Measurements from ENCODE around the gene ANKMY1.

ANKMY1 gene, protein sequence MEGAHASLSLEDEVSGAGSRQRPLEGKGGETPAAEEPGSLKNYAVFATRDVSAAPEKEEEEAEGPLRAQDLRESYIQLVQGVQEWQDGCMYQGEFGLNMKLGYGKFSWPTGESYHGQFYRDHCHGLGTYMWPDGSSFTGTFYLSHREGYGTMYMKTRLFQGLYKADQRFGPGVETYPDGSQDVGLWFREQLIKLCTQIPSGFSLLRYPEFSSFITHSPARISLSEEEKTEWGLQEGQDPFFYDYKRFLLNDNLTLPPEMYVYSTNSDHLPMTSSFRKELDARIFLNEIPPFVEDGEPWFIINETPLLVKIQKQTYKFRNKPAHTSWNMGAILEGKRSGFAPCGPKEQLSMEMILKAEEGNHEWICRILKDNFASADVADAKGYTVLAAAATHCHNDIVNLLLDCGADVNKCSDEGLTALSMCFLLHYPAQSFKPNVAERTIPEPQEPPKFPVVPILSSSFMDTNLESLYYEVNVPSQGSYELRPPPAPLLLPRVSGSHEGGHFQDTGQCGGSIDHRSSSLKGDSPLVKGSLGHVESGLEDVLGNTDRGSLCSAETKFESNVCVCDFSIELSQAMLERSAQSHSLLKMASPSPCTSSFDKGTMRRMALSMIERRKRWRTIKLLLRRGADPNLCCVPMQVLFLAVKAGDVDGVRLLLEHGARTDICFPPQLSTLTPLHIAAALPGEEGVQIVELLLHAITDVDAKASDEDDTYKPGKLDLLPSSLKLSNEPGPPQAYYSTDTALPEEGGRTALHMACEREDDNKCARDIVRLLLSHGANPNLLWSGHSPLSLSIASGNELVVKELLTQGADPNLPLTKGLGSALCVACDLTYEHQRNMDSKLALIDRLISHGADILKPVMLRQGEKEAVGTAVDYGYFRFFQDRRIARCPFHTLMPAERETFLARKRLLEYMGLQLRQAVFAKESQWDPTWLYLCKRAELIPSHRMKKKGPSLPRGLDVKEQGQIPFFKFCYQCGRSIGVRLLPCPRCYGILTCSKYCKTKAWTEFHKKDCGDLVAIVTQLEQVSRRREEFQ

DNA sequence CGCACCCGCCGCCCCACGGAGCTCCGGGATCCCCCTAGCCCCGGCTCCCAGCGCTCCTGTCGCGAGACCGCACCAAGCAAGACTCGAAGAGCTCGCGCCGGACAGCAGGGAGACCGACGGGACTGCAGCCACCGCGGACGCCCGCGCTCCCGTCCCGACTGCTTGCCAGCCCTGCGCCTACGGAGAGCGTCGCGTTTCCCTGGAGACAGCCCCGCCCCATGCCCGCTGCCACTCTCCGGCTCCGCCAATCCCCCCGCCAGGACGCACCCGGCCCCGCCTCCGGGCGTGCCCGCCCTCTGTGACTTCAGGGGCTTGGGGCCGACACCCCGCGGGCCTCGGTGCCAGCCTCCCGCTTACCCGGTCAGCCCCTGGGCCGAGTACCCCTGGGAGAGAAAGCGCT lies at the start of gene ANKMY1:
ANKMY1 (minus strand) TSS at position 181 of the 400 bp plus-strand sequence. CDS start 653 bp downstream, outside the sequence.
- ATAC-seq = peak; percentile 63
- TF ChIP-seq, protein P1, sequence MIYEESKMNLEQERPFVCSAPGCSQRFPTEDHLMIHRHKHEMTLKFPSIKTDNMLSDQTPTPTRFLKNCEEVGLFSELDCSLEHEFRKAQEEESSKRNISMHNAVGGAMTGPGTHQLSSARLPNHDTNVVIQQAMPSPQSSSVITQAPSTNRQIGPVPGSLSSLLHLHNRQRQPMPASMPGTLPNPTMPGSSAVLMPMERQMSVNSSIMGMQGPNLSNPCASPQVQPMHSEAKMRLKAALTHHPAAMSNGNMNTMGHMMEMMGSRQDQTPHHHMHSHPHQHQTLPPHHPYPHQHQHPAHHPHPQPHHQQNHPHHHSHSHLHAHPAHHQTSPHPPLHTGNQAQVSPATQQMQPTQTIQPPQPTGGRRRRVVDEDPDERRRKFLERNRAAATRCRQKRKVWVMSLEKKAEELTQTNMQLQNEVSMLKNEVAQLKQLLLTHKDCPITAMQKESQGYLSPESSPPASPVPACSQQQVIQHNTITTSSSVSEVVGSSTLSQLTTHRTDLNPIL (CRISPR knock-in tag; IDR thresholded peaks at IDR 0.05; ENCODE audit: low read depth) = no peak
- TF ChIP-seq ZFP30 (CRISPR knock-in tag; IDR thresholded peaks at IDR 0.05) (no peak), ZNF8 (CRISPR knock-in tag; IDR thresholded peaks at IDR 0.05) (no peak), SNAI2 (CRISPR knock-in tag; IDR thresholded peaks at IDR 0.05) (no peak), PPARA (CRISPR knock-in tag; IDR thresholded peaks at IDR 0.05; ENCODE audit: borderline replicate concordance) (no peak), TOX (CRISPR knock-in tag; IDR thresholded peaks at IDR 0.05; ENCODE audit: borderline replicate concordance) (no peak), RARB (CRISPR knock-in tag; IDR thresholded peaks at IDR 0.05) (no peak), ZNF565 (CRISPR knock-in tag; conservative IDR thresholded peaks at IDR 0.05; ENCODE audit: low read depth) (no peak), OSR1 (CRISPR knock-in tag; IDR thresholded peaks at IDR 0.05) (no peak), TCF4 (CRISPR knock-in tag; IDR thresholded peaks at IDR 0.05; ENCODE audit: borderline replicate concordance) (no peak), ZFP3 (CRISPR knock-in tag; IDR thresholded peaks at IDR 0.05) (no peak), TSHZ2 (CRISPR knock-in tag; IDR thresholded peaks at IDR 0.05) (no peak), ZC3H10 (CRISPR knock-in tag; IDR thresholded peaks at IDR 0.05) (no peak), ZNF70 (CRISPR knock-in tag; IDR thresholded peaks at IDR 0.05) (no peak), CSRNP3 (CRISPR knock-in tag; IDR thresholded peaks at IDR 0.05) (no peak)

DNA sequence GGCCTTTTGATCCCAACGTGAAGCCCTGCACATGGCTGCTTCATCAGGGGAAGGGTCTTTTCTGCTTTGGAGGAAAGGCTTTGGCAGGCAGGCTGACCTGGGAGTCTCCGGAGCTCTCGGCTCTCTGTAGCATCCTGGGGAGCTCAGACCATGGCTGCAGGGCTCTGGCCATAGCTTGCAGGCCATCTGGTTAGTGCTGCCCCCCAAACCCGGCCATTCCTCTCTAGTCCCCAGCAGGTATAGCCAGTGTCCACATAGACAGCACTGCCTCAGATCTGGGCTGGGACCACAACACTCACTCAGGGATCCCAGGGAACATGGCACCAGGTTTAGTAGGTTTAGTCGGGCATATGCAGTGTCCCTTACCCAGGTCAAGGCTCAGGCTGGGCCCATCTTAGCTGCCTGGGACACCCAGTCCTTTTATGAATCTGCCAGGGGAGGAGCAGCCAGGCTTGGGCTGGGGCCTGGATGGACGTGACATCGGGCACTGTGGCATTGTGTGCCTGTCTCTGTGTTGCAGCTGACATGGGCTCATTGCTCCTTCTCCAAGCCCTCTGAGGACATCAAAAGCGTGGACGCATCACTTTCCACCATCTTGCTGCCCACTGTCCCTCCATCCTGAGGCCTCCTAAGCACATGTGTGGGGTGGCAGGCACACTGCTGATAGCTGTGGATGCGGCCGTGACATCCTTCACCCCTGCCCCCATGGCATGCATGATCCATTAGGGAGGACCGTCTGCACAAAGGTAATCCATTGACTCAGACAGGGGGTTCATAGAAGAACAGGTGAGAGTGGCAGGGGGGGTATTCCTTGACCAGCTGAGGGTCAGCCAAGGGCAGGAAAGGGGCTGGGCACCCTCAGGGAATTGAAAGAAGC lies 48.3 kb upstream of the ANKMY1 start:
- no peak for ATAC-seq
- TF ChIP-seq TCF4 (CRISPR knock-in tag; IDR thresholded peaks at IDR 0.05; ENCODE audit: borderline replicate concordance) = no peak
- no peak for TF ChIP-seq SNAI2 (CRISPR knock-in tag; IDR thresholded peaks at IDR 0.05)
- TF ChIP-seq ZFP3 (CRISPR knock-in tag; IDR thresholded peaks at IDR 0.05) = no peak
- TF ChIP-seq GLIS3 (CRISPR knock-in tag; IDR thresholded peaks at IDR 0.05) = no peak
- no peak for TF ChIP-seq ZFP30 (CRISPR knock-in tag; IDR thresholded peaks at IDR 0.05)
- TF ChIP-seq, protein P2, sequence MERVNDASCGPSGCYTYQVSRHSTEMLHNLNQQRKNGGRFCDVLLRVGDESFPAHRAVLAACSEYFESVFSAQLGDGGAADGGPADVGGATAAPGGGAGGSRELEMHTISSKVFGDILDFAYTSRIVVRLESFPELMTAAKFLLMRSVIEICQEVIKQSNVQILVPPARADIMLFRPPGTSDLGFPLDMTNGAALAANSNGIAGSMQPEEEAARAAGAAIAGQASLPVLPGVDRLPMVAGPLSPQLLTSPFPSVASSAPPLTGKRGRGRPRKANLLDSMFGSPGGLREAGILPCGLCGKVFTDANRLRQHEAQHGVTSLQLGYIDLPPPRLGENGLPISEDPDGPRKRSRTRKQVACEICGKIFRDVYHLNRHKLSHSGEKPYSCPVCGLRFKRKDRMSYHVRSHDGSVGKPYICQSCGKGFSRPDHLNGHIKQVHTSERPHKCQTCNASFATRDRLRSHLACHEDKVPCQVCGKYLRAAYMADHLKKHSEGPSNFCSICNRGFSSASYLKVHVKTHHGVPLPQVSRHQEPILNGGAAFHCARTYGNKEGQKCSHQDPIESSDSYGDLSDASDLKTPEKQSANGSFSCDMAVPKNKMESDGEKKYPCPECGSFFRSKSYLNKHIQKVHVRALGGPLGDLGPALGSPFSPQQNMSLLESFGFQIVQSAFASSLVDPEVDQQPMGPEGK (CRISPR knock-in tag; IDR thresholded peaks at IDR 0.05; ENCODE audit: borderline replicate concordance) = no peak
- TF ChIP-seq OSR1 (CRISPR knock-in tag; IDR thresholded peaks at IDR 0.05) = no peak
- no peak for TF ChIP-seq CSRNP3 (CRISPR knock-in tag; IDR thresholded peaks at IDR 0.05)
- TF ChIP-seq POU6F1 (CRISPR knock-in tag; IDR thresholded peaks at IDR 0.05; ENCODE audit: borderline replicate concordance, low read depth) = no peak
- no peak for TF ChIP-seq ZNF70 (CRISPR knock-in tag; IDR thresholded peaks at IDR 0.05)
- no peak for TF ChIP-seq RARB (CRISPR knock-in tag; IDR thresholded peaks at IDR 0.05)
- no peak for TF ChIP-seq TOX (CRISPR knock-in tag; IDR thresholded peaks at IDR 0.05; ENCODE audit: borderline replicate concordance)
- TF ChIP-seq ZNF565 (CRISPR knock-in tag; conservative IDR thresholded peaks at IDR 0.05; ENCODE audit: low read depth) = no peak
- TF ChIP-seq TSHZ2 (CRISPR knock-in tag; IDR thresholded peaks at IDR 0.05) = no peak
- no peak for TF ChIP-seq CSDC2 (CRISPR knock-in tag; IDR thresholded peaks at IDR 0.05)
